Head of caudate nucleus (tissue), 42 donors: Measurements from ENCODE around the gene SCFD2.
"Not testable (repeated sequence)": the region's sequence is repeated elsewhere in the genome, so short reads cannot be mapped to it uniquely, and the experiment has no call there.

Experiments used
- DNase-seq, 42 donors: peaks; one replicate each; pipeline versions ENCODE4 v3.0.0 to v3.0.0-alpha.2; 2020 to 2021; ENCODE audit warnings: mixed read lengths in 7 of 42
- intact Hi-C: fragments of 100-400 bp; cut with DNase I; formaldehyde crosslinking; loops from one replicate; pipeline ENCODE4 v1.15.0; 2022

SCFD2 gene

GRCh38 chr4:53197772-53198142, 168.1 kb downstream of the SCFD2 start:
- DNase-seq = no peak
- intact Hi-C loops = loop anchor here (5.0 kb wide), 1 partner anchor 1035 kb away; no protein-coding TSS in a partner anchor

- intact Hi-C loops = loop anchor here (5.0 kb wide), 1 partner anchor 1035 kb away; no protein-coding TSS in a partner anchor
- peak in 4 of 42 donors; percentile 2 to 44 (median 8) for DNase-seq
Observed at GRCh38 chr4:53196882-53197771, 168.7 kb downstream of the SCFD2 start.

GRCh38 chr4:53195815-53196661, 169.8 kb downstream of the SCFD2 start:
- no peak for DNase-seq
- intact Hi-C loops = loop anchor here (5.0 kb wide), 1 partner anchor 1036 kb away; no protein-coding TSS in a partner anchor

- no peak for DNase-seq
- intact Hi-C loops = loop anchor here (5.0 kb wide), 1 partner anchor 1038 kb away; no protein-coding TSS in a partner anchor
Observed at GRCh38 chr4:53194727-53195126, 171.1 kb downstream of the SCFD2 start.

- intact Hi-C loops = no loop called here
- DNase-seq = no peak
Observed at GRCh38 chr4:53193111-53193510, 172.8 kb downstream of the SCFD2 start.

- intact Hi-C loops = no loop called here
- no peak for DNase-seq
Observed at GRCh38 chr4:53192496-53192895, 173.4 kb downstream of the SCFD2 start.

GRCh38 chr4:53191997-53192396, 173.9 kb downstream of the SCFD2 start:
- no peak for DNase-seq
- intact Hi-C loops = no loop called here

GRCh38 chr4:53189011-53189410, 176.8 kb downstream of the SCFD2 start:
- no peak for DNase-seq
- intact Hi-C loops = no loop called here

- DNase-seq = no peak
- intact Hi-C loops = no loop called here
Observed at GRCh38 chr4:53186714-53187358, 179.0 kb downstream of the SCFD2 start.

GRCh38 chr4:53185869-53186585, 179.8 kb downstream of the SCFD2 start:
- intact Hi-C loops = no loop called here
- no peak for DNase-seq

- no peak for DNase-seq
Observed at GRCh38 chr4:53183754-53184153, 182.1 kb downstream of the SCFD2 start.

GRCh38 chr4:53177751-53178150, 188.1 kb downstream of the SCFD2 start:
- DNase-seq, intact Hi-C loops: not testable (repeated sequence)

More at GRCh38 chr4:53183754-53184153, 182.1 kb downstream of the SCFD2 start:
- intact Hi-C loops = no loop called here

- intact Hi-C loops = no loop called here
Observed at GRCh38 chr4:53175640-53176039, 190.2 kb downstream of the SCFD2 start.

GRCh38 chr4:53174823-53175222, 191.0 kb downstream of the SCFD2 start:
- DNase-seq = no peak
- intact Hi-C loops = no loop called here

More at GRCh38 chr4:53175640-53176039, 190.2 kb downstream of the SCFD2 start:
- DNase-seq = no peak

- DNase-seq = no peak
- intact Hi-C loops = no loop called here
Observed at GRCh38 chr4:53173576-53173975, 192.3 kb downstream of the SCFD2 start.

GRCh38 chr4:53171797-53172196, 194.1 kb downstream of the SCFD2 start:
- DNase-seq = no peak
- intact Hi-C loops = no loop called here

GRCh38 chr4:53169695-53170617, 195.9 kb downstream of the SCFD2 start:
- intact Hi-C loops = no loop called here

GRCh38 chr4:53168228-53168627, 197.6 kb downstream of the SCFD2 start:
- DNase-seq = no peak

More at GRCh38 chr4:53169695-53170617, 195.9 kb downstream of the SCFD2 start:
- no peak for DNase-seq

More at GRCh38 chr4:53168228-53168627, 197.6 kb downstream of the SCFD2 start:
- intact Hi-C loops = no loop called here
